Measurements from ENCODE around the gene KRT15.

KRT15 gene

GRCh38 chr17:41475421-41475820 lies 43.3 kb downstream of the KRT15 start:
- H3K27ac ChIP-seq (ENCODE audit: low read length): no peak overlapping the region
- H2AFZ ChIP-seq (ENCODE audit: low read length): no peak overlapping the region
- DNase-seq: no peak
- no peak overlapping the region for H3K4me2 ChIP-seq (ENCODE audit: low read depth, low read length)
- no peak overlapping the region for H3K9ac ChIP-seq (ENCODE audit: low read length)
- H3K4me3 ChIP-seq (ENCODE audit: low read length): no peak overlapping the region
- no peaks in the 10 kb centered on the region for H4K20me1 ChIP-seq (ENCODE audit: insufficient read depth, low read length)
- H3F3A ChIP-seq (ENCODE audit: insufficient read depth, low read length): no peaks in the 10 kb centered on the region
- no peaks in the 10 kb centered on the region for H3K9me2 ChIP-seq (replicated peaks; ENCODE audit: insufficient read depth, low read length)
- no peaks in the 10 kb centered on the region for H3K27me3 ChIP-seq (replicated peaks; ENCODE audit: insufficient read depth, low read length)
- H3K79me2 ChIP-seq (ENCODE audit: low read length): no peaks in the 10 kb centered on the region
- no peak for TF ChIP-seq CTCF (IDR thresholded peaks at IDR 0.05; ENCODE audit: low read length)
- TF ChIP-seq EZH2 (optimal IDR thresholded peaks at IDR 0.05; ENCODE audit: low read depth, low read length): no peak
- TF ChIP-seq EZH2phosphoT487 (IDR thresholded peaks at IDR 0.05; ENCODE audit: low read length): no peak
- H3K4me1 ChIP-seq (ENCODE audit: low read length): no peaks in the 10 kb centered on the region
- H3K9me3 ChIP-seq (replicated peaks; ENCODE audit: insufficient read depth, low read length): no peaks in the 10 kb centered on the region
- no peaks in the 10 kb centered on the region for H3K36me3 ChIP-seq (replicated peaks; ENCODE audit: insufficient read depth, low read length)

GRCh38 chr17:41474863-41475262 lies 43.8 kb downstream of the KRT15 start:
- H3K9ac ChIP-seq (ENCODE audit: low read length): no peak overlapping the region
- no peak for DNase-seq
- no peaks in the 10 kb centered on the region for H3K4me1 ChIP-seq (ENCODE audit: low read length)
- H3F3A ChIP-seq (ENCODE audit: insufficient read depth, low read length): no peaks in the 10 kb centered on the region
- H2AFZ ChIP-seq (ENCODE audit: low read length): no peak overlapping the region
- no peak overlapping the region for H3K4me2 ChIP-seq (ENCODE audit: low read depth, low read length)
- H3K9me3 ChIP-seq (replicated peaks; ENCODE audit: insufficient read depth, low read length): no peaks in the 10 kb centered on the region
- H3K27ac ChIP-seq (ENCODE audit: low read length): no peak overlapping the region
- no peaks in the 10 kb centered on the region for H3K27me3 ChIP-seq (replicated peaks; ENCODE audit: insufficient read depth, low read length)
- H3K9me2 ChIP-seq (replicated peaks; ENCODE audit: insufficient read depth, low read length): no peaks in the 10 kb centered on the region
- H3K4me3 ChIP-seq (ENCODE audit: low read length): no peak overlapping the region
- no peaks in the 10 kb centered on the region for H4K20me1 ChIP-seq (ENCODE audit: insufficient read depth, low read length)
- TF ChIP-seq CTCF (IDR thresholded peaks at IDR 0.05; ENCODE audit: low read length) (no peak), EZH2phosphoT487 (IDR thresholded peaks at IDR 0.05; ENCODE audit: low read length) (no peak), EZH2 (optimal IDR thresholded peaks at IDR 0.05; ENCODE audit: low read depth, low read length) (no peak)
- no peaks in the 10 kb centered on the region for H3K79me2 ChIP-seq (ENCODE audit: low read length)
- H3K36me3 ChIP-seq (replicated peaks; ENCODE audit: insufficient read depth, low read length): no peaks in the 10 kb centered on the region

GRCh38 chr17:41468346-41468745 lies 50.3 kb downstream of the KRT15 start:
- Histone ChIP-seq H3K36me3 (replicated peaks; ENCODE audit: insufficient read depth, low read length) (no peaks in the 10 kb centered on the region), H3K9me3 (replicated peaks; ENCODE audit: insufficient read depth, low read length) (no peaks in the 10 kb centered on the region), H3F3A (ENCODE audit: insufficient read depth, low read length) (no peaks in the 10 kb centered on the region), H3K27me3 (replicated peaks; ENCODE audit: insufficient read depth, low read length) (0 out of 2 replicates have a peak, but pooled peaks cover 4% of the 10 kb centered on the region), H4K20me1 (ENCODE audit: insufficient read depth, low read length) (no peaks in the 10 kb centered on the region), H3K4me2 (ENCODE audit: low read depth, low read length) (no peak overlapping the region), H3K9ac (ENCODE audit: low read length) (no peak overlapping the region), H3K4me3 (ENCODE audit: low read length) (no peak overlapping the region), H3K27ac (ENCODE audit: low read length) (no peak overlapping the region), H3K9me2 (replicated peaks; ENCODE audit: insufficient read depth, low read length) (no peaks in the 10 kb centered on the region), H3K79me2 (ENCODE audit: low read length) (no peaks in the 10 kb centered on the region), H2AFZ (ENCODE audit: low read length) (no peak overlapping the region), H3K4me1 (ENCODE audit: low read length) (no peaks in the 10 kb centered on the region)
- no peak for TF ChIP-seq EZH2 (optimal IDR thresholded peaks at IDR 0.05; ENCODE audit: low read depth, low read length)
- TF ChIP-seq CTCF (IDR thresholded peaks at IDR 0.05; ENCODE audit: low read length): no peak
- TF ChIP-seq EZH2phosphoT487 (IDR thresholded peaks at IDR 0.05; ENCODE audit: low read length): no peak
- no peak for DNase-seq
